T-helper 9 cell (primary cell): ENCODE results near the gene WWOX.

ENCODE experiments used
- DNase-seq: peaks from one replicate; pipeline ENCODE4 v3.0.0-alpha.2; 2020

WWOX gene

DNA sequence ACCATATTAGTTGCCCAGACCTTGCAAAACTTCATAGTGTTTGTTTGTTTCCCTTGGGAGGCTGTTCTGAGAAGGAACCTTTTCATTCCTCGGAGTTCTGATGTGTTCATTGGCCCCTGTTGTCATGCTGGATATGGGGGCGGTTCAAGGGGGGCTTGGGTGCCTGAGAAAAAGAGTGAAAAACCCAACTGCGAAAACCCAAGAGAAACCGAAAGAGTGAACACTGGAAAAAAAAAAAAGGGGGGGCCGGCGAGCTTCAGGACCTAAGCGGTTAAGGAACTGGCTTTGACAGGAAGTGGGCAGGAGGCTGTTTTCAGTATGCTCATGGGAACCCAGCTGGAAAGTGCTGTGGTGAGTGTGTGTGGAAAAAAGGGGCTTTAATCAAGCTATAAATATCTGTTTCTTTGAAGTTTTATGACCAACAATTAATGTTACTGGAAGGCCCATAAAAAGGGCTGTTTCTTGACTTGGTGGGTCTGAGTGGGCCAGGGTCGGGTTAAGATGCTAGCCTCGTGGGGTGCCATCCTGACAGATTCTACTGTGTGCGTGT, 990.4 kb downstream of the WWOX start:
- DNase-seq = peak; percentile 4

GRCh38 chr16:79090966-79091365, 991.5 kb downstream of the WWOX start:
- DNase-seq = no peak

GRCh38 chr16:79092846-79093245, 993.4 kb downstream of the WWOX start:
- DNase-seq = no peak

DNA sequence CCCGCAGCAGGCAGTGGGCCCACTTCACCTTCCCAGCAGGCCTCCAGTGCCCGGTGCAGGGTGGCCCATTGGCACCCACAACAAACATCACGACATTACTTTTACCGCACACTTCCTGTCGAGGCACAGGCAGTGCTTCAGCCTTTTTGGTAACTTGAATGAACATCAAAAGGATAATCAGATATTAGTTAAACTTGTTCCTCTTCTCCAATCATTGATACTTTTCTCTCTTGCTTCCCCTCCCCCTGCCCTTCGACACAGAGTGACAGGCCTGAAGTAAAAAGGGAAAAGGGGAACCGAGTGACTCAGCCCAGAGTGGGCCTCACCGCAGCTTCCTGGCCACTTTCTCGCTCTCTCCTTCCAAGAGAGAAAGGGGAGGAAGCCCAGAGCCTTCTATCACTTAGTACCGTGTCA, 994.1 kb downstream of the WWOX start:
- DNase-seq = peak; percentile 17

GRCh38 chr16:79096246-79096645, 996.8 kb downstream of the WWOX start:
- DNase-seq = no peak

- no peak for DNase-seq
These were observed 997.7 kb downstream of the WWOX start for GRCh38 chr16:79097166-79097565.

GRCh38 chr16:79097771-79098170, 998.3 kb downstream of the WWOX start:
- no peak for DNase-seq

DNA sequence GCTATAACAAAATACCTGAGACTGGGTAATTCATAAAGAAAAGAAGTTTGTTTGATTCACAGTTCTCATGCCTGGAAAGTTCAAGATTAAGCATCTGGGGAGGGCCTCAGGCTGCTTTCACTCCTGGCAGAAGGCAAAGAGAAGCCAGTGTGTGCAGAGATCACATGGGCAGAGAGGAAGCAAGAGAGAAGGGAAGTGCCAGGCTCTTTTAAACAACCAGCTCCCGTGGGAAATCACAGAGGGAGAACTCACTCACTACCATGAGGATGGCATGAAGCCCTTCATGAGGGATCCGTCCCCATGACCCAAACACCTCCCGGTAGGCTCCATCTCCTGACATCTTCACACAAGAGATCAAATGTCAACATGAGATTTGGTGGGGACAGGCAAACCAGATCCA, 999.5 kb downstream of the WWOX start:
- DNase-seq = no peak

DNA sequence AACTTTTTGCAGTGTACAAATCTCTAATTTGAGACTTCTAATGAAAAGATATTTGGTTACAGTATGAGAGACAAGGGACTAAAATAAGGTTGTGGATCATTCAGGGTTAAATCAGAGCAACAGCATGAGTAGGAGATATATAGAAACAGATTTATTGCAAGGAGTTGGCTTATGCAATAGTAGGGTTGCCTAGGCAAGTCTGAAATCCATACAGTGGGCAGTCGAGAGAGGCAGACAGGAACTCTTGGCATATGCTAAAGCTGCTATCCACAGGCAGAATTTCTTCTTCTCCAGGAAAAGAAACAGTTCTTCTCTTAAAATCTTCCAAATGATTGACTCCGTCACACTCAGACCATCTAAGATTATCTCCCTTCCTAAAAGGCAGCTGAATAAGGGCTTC, 1000.3 kb downstream of the WWOX start:
- no peak for DNase-seq

- DNase-seq = no peak
These were observed 1001.0 kb downstream of the WWOX start for GRCh38 chr16:79100447-79100846.

DNA sequence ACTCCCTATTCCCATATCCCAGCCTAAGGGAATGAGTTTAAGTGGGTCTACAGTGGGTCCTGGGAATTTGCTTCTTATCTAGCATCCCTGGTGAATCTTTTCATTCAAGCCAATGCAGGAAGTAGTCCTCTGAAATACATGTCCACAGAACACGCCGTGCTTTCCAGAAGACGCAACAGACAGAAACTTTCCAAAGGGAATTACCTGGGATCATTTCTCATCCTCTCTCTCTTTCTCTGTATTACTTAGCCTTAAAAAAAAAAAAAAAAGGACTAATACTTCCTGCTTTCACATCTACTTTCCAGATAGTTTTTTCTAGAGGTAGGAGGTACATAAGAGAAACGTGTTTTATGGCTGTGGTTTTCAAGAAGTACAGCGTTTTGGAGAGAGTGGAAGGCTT, 1002.0 kb downstream of the WWOX start:
- DNase-seq = no peak

- no peak for DNase-seq
These were observed 1005.1 kb downstream of the WWOX start for GRCh38 chr16:79104567-79104966.

DNA sequence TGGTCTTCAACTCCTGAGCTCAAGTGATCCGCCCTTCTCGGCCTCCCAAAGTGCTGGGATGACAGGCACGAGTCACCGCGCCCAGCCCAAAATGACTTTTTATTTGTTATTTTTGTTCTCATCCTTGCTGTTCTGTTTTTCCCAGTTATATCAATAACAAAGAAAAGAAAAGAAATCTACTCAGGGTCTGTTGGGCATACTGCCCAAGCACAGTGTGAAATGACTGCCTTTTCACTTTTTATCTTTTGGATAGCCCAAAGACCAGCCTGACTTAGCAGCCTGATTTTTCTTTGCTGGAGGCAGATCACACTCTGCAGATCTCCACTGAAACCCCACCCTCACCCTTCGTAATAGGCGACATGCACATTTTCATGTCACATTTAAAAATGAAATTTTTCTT, 1007.8 kb downstream of the WWOX start:
- DNase-seq = no peak

GRCh38 chr16:79109771-79110170, 1010.3 kb downstream of the WWOX start:
- no peak for DNase-seq

- no peak for DNase-seq
These were observed 1010.8 kb downstream of the WWOX start for GRCh38 chr16:79110242-79110641.

DNA sequence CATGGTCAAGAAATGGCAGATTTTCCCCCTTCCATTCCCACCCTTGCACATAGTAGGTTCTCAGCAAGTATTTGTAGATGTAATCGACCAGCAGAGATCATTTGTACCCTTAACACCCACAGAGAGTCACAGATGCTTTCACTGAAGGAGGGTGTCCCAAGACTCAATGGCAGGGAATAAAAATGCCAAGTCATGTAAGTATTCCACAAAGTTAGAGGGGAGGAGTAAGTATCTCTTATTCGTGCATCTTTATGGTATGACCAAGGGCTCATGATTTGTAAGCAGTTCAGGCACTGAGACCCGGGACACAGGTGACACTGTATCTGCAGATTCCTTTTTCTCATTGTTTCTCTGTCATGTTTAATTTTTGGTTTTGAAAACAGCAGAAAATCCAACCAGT, 1011.5 kb downstream of the WWOX start:
- no peak for DNase-seq

DNA sequence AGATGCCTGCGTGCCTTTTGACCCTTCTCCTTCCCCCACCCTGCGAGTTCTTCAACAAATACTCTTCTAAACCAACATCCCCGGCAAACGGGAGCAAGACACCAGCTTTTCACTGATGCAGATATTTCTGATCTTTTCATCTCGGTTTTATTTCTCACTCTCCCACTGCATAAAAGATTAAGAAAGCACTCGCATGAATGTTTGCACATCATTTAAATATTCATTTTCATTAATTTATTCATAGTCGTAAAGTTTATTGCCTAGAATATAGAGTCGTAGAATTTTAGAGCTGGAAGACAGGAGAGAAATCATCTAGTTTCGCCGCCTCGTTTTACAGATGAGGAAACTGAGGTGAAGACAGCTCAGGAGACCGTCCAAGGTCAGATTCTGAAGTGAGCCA, 1013.0 kb downstream of the WWOX start:
- no peak for DNase-seq

DNA sequence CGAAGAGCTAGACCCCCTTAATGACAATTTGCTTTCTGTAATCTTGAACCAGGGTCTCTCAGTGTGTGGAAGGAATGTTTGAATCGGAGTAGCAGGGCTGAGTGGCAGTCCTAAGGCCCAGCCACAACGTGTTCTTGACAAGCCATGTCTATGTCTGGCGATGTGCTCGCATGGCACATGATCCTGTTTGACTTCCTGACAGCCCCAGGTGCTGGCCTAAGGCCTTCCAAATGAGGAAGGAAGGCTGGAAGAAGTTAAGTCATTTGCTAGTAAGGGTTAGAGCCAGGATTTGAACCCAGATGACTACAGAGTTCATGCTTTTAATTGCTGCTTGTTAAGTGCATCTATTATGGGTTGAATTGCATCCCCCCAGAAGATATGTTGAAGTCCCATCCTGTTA, 1014.4 kb downstream of the WWOX start:
- no peak for DNase-seq

DNA sequence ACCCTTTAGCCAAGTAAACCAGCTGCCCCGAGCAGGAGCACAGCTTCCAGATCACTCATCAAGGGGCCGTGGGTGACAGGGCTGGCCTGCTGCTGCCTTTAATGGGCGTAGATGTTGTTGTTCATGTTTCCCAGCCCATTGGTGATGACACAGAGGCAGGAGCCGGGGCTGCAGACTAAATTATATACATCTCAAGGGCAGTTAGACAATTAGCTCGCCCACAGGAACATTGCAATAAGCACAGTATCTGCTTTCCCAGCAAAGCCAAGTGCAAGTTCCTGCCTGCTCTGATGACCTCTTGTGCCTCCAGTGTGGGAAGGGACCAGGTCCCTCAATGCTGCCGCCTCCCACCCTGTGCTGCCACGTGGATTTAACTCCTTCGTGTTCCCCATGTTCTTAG, 1015.3 kb downstream of the WWOX start:
- DNase-seq = no peak

DNA sequence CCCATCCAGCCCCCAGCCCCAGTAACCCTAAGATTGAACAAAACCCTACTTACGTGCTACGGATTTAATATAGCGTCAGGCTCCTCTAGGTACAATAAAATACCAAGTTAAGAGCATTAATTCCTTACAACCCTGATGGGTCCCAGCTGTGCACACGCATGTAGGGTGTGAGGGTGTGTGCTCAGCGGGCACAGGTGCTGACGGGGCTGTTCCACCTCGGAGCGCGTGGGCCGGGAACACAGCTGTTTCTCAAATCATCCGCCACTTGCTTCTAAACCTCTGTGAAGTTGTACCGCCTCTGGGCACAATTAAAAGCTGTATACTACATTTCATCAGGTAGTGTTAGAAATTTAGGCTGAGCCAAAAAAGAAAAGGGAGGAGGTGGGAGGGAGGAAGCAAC, 1022.5 kb downstream of the WWOX start:
- DNase-seq = no peak

DNA sequence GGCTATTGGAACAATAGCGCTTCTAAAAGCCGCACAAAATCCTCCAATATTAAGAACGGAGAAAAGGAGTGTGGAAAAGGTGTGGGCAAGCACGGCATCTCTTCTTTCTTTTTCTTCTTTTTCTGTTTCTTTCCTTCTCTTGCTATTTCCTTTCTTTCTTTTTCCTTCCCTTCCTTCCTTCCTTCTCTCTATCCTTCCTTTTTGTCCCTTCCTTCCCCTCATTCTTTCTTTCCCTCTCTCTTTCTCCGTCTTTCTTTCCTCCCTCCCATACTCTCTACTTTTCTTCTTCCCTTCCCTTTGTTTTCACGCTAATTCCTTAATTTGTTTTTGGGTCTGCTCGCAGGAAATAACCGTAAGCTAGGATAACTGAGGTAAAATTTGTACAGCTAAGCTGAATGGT, 1022.9 kb downstream of the WWOX start:
- DNase-seq = no peak

- no peak for DNase-seq
These were observed 1024.7 kb downstream of the WWOX start for GRCh38 chr16:79124016-79124756.

DNA sequence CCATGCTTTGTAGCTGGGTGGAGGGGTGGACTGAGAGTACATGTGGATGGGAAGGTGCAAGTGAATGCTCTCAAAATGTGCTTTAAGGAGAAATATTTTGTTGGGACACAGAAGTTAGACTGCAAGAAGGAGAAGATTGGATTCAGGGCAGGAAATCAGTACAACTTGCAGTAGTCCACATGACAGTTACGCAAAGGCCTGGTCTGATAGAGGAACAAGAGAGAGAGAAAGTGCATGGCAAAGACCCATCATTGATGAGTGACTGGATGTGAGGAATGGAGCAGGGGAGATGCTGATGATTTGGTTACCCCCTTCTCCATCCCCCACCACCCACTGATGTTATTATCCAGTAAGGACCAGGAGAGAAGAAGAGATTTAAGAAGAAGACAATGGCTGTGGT, 1028.3 kb downstream of the WWOX start:
- no peak for DNase-seq

- DNase-seq = no peak
These were observed 1029.3 kb downstream of the WWOX start for GRCh38 chr16:79128706-79129105.

DNA sequence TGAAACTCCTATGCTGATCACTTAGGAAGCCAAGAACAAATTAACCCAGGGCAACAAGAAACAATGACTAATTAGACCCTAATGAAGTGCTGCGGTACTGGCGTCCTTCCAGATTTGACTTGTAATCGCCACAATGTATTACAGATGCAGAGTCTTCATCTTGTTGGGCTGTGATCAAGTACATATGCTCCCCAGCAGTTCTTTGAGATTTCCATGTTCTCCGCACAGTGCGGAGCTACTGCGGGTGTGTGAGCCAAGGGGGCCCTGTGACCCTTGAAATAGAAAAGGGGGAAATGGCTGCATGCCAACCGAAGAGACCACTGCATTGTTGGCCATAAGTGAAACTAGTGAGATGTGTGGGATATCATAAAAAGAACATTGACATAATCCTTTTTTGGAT, 1031.2 kb downstream of the WWOX start:
- no peak for DNase-seq
